Neural crest cell (in vitro differentiated cells): ENCODE measurements around the gene RALGPS1. TPM values are rescaled to one million over a fixed set of nuclear protein-coding genes. Genes with fewer than 3 reads are reported as not detected.

Experiments
- DNase-seq: peaks from one replicate; pipeline ENCODE4 v3.0.0; 2021; ENCODE audit warnings: low read depth, mixed read lengths, low spot score
- H3K27ac Mint-ChIP-seq: one replicate; pipeline ENCODE4 v1.8.0; 2021; ENCODE audit warnings: mild to moderate bottlenecking, mixed read lengths; ENCODE audit not compliant: unreplicated experiment
- H3K27me3 Mint-ChIP-seq: 2 replicates; pipeline ENCODE4 v1.8.0; 2021; ENCODE audit warnings: low read depth, mild to moderate bottlenecking, mixed read lengths
- H3K36me3 Mint-ChIP-seq: 2 replicates; pipeline ENCODE4 v1.8.0; 2021; ENCODE audit warnings: low read depth, mild to moderate bottlenecking, mixed read lengths
- H3K4me1 Mint-ChIP-seq: 2 replicates; pipeline ENCODE4 v1.8.0; 2021; ENCODE audit warnings: mixed read lengths
- H3K4me3 Mint-ChIP-seq: one replicate; pipeline ENCODE4 v1.8.0; 2021; ENCODE audit warnings: mild to moderate bottlenecking, mixed read lengths
- H3K9me3 Mint-ChIP-seq: 2 replicates; pipeline ENCODE4 v1.8.0; 2021; ENCODE audit warnings: mixed read lengths
- total RNA-seq: library from RNA; stranded (reverse); gene quantifications from 2 replicates; pipeline ENCODE4 v1.2.1, GENCODE V29; 2021
- TF ChIP-seq, protein P1 (sequence below): fragments of 200-600 bp; sonication (generic); conservative IDR thresholded peaks from 2 replicates; pipeline ENCODE4 v1.5.0; 2021; ENCODE audit warnings: antibody characterized with exemption, mild to moderate bottlenecking

The RALGPS1 gene
- total RNA-seq, 1 donor from 2014 or later, result 11.7 TPM

DNA sequence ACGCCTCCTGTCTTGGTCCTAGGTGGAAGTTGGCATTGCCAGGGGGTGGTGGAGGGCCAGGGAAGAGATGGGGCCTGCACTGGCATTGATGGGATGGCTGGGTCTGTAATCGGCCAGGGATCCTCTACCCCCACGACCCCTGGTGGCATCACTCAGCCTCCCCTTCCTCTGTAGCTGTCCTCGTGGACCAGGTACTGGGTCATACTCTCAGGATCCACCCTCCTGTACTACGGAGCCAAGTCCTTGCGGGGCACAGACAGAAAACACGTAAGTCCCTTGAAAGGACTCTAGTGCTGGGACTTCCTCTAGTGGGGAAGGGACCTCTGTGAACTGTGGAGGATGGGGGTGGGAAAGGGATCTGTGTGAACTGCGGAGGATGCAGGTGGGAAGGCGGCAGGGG is 297.9 kb downstream of the RALGPS1 start:
- no peaks in the 10 kb centered on the region for H3K4me1 Mint-ChIP-seq
- TF ChIP-seq, protein P1, sequence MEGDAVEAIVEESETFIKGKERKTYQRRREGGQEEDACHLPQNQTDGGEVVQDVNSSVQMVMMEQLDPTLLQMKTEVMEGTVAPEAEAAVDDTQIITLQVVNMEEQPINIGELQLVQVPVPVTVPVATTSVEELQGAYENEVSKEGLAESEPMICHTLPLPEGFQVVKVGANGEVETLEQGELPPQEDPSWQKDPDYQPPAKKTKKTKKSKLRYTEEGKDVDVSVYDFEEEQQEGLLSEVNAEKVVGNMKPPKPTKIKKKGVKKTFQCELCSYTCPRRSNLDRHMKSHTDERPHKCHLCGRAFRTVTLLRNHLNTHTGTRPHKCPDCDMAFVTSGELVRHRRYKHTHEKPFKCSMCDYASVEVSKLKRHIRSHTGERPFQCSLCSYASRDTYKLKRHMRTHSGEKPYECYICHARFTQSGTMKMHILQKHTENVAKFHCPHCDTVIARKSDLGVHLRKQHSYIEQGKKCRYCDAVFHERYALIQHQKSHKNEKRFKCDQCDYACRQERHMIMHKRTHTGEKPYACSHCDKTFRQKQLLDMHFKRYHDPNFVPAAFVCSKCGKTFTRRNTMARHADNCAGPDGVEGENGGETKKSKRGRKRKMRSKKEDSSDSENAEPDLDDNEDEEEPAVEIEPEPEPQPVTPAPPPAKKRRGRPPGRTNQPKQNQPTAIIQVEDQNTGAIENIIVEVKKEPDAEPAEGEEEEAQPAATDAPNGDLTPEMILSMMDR, result no peak
- H3K36me3 Mint-ChIP-seq, result no peaks in the 10 kb centered on the region
- H3K4me3 Mint-ChIP-seq, result no peak overlapping the region
- DNase-seq, result no peak
- no peaks in the 10 kb centered on the region for H3K9me3 Mint-ChIP-seq
- no peak overlapping the region for H3K27ac Mint-ChIP-seq
- no peaks in the 10 kb centered on the region for H3K27me3 Mint-ChIP-seq

DNA sequence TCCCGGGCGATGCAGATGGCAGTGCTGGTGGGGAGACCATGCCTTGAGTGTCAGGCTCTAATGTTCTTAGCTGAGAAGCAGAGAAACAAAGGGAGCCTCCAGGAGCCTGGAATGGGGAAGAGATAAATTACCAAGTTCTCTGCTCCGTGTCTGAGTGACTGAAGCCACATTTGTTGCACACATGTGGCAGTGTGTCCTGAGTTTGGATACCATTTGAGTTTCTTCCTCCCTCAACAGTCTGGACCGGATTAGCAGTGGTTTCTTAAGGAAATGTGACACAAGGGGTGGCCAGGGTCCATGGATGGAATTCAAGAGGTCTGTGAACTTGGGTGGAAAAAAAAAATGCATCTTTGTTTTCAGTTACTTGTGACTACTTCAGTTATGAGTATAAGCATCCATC is 299.3 kb downstream of the RALGPS1 start:
- H3K27ac Mint-ChIP-seq, result no peak overlapping the region
- DNase-seq, result no peak
- no peaks in the 10 kb centered on the region for H3K4me1 Mint-ChIP-seq
- H3K36me3 Mint-ChIP-seq, result no peaks in the 10 kb centered on the region
- H3K27me3 Mint-ChIP-seq, result no peaks in the 10 kb centered on the region
- TF ChIP-seq, protein P1, result no peak
- H3K4me3 Mint-ChIP-seq, result no peak overlapping the region
- H3K9me3 Mint-ChIP-seq, result no peaks in the 10 kb centered on the region

DNA sequence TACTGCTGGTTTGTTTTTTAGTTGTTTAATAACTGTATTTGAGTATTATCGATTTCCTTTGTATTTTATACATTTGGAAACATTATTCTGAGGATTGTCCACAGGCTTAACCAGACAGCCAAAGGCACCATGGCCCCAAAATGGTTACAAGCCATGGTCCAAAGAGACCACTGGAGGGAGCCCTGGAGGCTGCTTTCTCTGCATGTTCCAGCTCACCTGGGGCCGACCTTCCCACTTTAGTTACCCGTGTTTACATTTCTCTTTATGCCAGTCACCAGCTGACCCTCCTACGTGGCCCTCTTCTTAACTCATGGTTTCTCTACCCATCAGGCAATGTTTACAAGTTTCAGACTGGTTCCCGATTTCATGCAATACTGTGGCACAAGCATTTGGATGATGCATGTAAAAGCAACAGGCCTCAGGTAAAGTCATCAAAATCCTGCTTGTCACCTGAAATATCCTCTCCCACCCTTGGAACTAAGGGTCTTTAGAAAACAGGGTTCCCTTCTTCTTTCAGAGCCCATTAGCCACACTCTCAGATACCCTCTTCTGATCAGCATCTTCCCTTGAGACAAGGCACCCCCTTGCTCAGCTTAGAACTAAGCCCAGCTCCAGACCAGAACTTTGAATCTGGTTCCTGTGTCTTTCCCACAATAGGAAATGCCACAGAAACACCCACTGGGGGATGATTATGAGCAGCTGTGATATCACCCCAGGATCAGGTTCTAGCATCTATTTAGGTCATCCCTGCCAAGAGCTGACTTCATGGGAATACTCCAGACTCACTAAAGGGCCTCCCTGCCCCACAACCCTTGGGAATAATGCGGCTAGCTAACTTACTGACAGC is 300.1 kb downstream of the RALGPS1 start:
- Mint-ChIP-seq H3K4me1 (no peaks in the 10 kb centered on the region), H3K27ac (no peak overlapping the region), H3K9me3 (no peaks in the 10 kb centered on the region), H3K36me3 (no peaks in the 10 kb centered on the region), H3K27me3 (no peaks in the 10 kb centered on the region), H3K4me3 (no peak overlapping the region)
- DNase-seq, result peak; percentile 53
- TF ChIP-seq, protein P1, result peak; percentile 93

DNA sequence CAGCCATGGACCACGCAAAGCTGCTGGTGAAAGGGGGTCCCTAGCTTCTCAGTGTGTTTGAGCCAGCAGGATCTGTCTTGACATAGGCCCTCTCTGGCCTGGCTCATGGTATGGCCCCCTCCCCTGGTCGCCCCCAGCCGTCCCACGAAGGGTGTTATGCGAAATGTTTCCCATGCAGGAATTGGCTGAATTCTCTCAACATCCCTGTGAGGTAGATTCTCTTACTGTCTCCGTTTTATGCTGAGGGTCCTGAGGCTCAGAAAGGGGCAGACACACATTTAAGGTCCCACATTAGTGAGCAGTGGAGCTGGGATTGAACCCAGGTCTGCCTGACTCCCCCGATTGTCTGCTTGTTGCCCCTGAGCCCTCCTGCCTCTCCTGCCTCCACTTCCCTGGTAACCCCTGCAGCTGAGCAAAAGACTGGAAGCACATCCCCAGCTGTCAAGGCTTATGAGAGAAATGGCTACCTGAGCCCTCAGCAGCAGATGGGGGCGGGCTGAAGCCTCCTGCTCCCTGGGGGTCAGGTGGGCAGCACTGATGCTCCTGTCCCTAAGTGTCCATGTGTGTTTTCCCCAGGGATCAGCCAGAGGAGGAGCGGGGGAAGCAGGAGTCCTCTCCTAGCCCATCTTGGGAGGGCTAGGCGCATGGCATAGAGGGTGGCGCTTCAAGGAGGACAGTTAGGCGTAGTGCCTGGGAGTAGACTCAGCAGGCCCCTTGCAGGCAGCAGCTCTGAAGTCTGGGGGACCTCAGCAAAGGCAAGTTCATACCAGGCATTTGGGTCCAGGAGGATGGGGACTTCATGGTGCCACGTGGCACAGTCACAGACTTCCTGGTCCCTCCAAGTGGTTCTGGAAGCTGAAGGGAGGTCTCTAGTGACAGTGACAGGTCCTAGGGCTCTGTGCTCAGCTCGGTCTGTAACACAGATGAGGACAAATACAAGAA is 301.0 kb downstream of the RALGPS1 start:
- Mint-ChIP-seq H3K4me1 (no peaks in the 10 kb centered on the region), H3K27me3 (no peaks in the 10 kb centered on the region), H3K36me3 (no peaks in the 10 kb centered on the region), H3K27ac (no peak overlapping the region), H3K9me3 (no peaks in the 10 kb centered on the region), H3K4me3 (no peak overlapping the region)
- no peak for DNase-seq
- TF ChIP-seq, protein P1, result no peak

DNA sequence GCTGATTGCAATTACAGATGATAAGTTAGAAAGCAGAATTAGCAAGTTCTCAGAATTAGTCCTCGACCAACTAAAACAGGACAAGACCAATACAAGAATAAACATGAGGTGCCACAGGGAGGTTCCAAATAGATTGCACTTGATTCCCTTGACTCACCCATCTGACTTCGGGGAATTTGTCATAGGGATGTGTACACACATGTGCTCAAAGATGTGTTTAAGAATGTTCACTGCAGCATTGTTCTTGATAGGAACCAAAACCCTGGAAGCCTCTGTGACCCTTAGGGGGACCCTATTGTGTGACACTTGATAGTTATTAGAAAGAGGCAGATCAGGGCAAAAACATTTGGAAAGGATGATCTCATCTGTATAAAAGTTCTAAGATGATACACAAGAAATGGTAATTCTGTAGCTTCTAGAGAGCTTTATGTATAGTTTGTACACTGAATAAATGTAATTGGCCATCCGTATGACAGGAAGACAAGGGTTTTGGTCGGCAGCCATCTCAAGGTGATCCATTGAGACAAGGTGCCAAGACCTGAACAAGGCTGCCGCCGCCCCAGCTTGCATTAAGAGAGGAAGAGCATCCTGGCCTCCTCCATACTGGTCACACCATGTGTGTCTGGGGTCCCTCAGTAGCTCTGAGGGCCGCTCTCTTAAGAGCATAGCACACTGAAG is 301.8 kb downstream of the RALGPS1 start:
- H3K27ac Mint-ChIP-seq, result no peak overlapping the region
- TF ChIP-seq, protein P1, result no peak
- H3K27me3 Mint-ChIP-seq, result peaks cover 1% of the 10 kb centered on the region
- no peaks in the 10 kb centered on the region for H3K4me1 Mint-ChIP-seq
- no peaks in the 10 kb centered on the region for H3K36me3 Mint-ChIP-seq
- no peaks in the 10 kb centered on the region for H3K9me3 Mint-ChIP-seq
- no peak overlapping the region for H3K4me3 Mint-ChIP-seq
- DNase-seq, result no peak
